Stimulated activated CD8-positive, alpha-beta memory T cell treated with anti-CD3 and anti-CD28 coated beads, Interleukin-15, amount 100 ng/mL, for 24 hours (primary cell): ENCODE measurements around the gene C16orf74.

Source experiments
- DNase-seq: peaks from one replicate; pipeline ENCODE4 v3.0.0-alpha.2; 2020; ENCODE audit warnings: low read depth

C16orf74 gene

DNA sequence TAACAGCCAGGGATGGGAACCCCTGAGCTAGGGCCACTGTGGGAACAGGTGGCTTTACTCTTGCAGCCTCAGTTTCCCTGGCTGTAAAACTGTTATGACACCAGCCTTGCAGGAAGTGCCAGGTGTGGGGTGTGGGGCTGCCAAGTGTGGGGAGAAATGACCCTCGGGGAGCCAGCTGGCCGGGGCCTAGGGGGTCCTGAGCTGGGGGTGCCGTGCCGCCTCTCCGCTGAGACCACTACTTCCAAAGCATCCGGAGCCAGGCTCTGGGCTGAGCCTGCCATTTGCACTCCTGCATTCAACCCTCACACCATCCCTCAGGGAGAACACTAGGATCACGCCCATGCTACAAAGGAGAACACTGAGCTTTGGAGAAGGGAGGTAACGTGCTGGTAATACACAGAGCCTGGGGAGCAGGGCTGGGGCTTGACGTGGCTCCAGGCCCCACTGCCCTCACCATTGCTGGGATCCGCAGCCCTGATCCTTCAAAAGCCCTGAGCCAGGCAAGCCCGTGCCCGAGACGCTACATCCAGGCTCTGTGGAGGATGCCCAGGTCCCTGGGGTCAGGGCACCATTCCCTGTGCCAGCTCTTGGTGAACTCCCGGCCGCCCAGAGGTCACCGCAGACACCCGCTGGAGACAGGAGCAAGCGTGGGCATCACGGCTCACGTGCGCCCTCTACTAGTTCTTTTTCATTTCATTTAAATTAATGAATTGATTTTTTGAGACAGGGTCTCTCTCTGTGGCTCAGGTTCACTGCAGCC, 33.3 kb downstream of the C16orf74 start:
- no peak for DNase-seq

DNA sequence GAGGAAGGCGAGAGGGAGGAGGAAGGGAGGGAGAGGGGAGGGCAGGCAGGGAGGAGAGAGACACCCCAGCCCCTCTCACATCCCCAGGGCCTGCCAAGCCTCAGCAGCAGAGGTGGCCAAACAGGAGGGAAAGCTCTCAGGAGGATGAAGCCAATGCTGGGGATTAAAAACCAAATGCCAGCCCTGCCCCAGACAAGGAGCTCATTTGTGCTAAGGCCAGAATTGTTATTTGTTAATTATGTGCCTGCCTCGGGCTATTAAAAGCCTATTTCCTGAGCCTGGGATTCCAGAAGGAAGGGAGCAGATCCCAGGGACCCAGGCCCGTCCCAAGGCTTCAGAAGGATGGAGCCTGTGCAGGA, 34.2 kb downstream of the C16orf74 start:
- no peak for DNase-seq

DNA sequence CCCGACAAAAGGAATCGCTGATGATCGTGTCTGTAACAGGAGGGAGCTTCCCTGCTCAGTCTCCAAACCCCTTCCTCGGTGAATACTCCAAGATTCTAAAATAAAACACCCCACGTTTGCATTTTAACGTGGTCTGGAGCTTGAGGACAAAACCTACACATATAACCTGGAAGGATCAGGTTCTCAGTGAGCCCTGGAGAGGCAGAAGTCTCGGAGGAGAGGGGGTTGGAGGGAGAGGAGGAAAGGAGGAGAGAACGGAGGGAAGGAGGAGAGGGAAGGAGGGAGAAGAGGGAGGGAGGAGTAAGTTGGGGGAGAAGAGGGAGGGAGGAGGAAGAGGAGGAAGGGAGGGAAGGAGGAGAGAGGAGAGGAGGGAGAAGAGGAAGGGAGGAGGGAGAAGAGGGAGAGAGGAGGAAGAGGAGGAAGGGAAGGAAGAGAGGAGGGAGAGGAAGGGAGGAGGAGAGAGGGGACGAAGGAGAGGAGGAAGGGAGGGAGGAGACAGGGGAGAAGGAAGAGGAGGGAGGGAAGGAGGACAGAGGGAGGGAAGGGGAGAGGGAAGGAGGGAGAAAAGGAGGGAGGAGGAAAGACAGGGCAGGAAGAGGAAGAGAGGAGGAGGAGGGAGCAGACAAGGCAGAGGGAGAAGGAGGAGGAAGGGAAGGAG, 34.7 kb downstream of the C16orf74 start:
- no peak for DNase-seq

DNA sequence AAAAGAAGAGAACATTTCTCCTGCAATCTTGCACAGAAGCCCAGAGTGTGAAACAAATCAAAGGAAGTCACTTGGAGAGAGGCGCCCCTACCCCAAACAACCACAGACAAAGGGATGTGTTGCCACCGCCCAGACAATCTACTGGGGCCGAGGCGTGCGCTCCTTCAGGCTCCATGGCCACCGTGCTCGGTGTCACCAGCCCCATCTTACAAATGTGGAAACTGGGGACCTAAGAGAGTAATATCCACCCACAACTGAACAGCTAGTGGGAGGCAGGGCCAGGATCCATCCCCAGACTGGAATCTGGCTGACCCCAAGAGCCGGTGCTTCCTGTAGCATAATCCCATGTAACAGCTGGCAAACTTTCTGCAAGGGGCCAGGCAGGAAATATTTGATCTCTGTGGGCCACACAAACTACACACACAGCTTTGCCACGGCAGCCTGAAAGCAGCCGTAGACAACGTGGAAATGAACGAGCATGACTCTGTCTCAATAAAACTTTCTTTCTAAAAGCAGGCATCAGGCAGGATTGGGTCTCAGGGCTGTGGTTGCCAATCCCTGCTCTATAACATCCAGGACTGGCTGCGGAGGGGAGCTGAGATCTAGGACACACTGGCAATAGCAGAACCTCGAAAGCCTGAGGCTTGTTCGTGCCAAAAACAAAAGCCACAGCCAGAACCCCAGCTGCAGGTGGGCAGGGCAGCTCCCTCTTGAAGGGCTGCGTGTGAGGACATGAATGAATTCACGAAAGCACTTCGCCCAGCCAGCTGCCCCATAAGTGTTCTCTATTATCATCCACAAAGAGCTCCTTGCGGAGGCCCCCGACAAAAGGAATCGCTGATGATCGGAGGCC, 35.5 kb downstream of the C16orf74 start:
- no peak for DNase-seq

DNA sequence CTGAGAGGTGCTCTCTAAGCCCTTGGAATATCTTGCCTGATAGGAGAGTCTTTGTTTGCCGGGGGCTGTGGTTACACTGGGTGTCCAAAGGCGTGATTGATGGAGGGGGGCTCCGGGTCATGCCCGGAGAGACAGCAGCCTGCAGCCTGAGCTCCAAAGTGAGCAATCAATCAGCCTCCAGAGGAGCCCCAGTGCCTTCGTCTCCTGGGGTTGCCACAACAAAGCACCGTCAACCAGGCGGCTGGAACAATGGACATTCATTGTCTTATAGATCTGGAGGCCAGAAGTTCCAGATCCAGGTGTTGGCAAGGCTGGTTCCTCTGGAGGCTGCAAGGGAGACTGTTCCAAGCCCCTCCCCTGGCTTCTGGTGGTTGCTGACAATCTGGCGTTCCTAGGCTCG, 38.1 kb downstream of the C16orf74 start:
- no peak for DNase-seq

DNA sequence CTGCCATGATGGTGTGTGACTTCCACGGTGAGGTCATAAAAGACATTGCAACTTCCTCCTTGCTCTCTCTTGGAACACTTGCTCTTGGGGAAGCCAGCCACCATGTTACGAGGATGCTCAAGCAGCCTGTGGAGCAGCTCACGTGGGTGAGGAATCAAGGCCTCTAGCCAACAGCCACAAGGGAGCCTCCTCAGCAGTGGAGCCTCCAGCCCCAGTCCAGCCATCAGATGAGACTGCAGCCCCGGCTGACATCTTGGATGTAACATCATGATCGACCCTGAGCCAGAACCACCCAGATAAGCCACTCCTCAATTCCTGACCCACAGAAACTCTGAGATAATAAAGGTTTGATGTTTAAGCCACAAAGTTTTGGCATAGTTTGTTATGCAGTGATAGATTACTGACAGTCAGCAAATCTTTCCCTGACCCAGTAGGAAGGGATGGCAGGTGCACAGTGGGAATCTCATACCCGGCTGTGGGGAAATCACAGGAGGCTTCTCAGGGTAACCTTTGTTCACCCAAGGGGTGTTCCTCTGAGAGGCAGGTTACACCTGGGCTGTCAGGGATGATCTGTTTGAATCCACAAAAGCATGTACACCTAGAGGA, 38.8 kb downstream of the C16orf74 start:
- DNase-seq = no peak

DNA sequence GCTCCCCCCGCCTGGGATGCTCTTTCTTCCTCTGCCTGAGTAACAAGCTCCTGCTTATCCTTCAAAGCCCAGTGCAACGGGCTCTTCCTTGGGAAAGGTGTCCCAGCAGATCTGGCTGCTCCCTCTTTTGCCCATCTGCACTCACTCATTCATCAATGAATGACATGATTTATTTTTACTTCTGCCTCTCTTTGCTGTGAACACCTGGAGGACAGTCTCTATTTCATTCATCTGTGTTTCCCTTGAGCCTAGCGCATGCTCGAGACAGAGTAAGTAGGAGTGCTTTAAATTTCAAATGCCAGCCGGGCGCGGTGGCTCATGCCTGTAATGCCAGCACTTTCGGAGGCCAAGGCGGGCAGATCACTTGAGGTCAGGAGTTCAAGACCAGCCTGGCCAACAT, 40.2 kb downstream of the C16orf74 start:
- DNase-seq = no peak

DNA sequence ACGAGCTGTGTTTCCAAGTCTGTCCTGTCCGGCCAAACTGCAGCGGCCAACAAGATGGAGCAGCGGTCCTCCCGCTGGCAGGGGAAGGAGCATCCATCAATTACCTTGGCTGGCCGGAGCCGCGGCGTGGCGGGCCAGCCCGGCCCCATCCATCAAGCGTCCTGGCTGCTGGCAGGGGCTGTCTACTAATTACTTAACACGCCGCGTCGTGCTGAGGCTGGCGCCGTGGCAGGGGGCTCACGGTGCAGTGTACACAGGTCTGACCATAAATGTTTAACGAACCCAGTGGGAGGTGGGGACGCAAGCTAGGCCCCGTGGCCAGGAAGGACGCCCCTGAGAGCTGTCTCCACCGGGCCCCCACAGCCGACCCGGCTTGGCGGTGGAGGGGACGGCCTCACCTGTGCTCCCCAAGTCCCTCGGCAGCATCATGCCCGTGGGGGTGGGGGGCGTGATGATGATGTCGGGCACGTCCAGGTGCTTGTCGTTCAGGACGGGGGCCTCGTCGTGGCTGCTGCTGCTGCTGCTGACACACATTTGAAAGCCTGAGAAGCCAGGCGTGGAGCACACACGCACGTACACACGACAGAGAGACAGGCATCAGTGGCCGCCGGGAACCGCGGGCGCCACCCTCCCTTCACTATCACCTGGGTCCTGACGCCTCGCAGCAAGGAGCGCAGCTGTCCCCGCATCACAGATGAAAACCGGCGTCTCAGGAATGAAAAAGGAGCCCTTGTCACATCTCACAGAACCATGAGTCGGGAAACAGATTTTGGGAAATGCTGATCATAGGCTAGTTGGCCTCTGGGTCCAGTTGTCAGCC, 40.9 kb downstream of the C16orf74 start:
- DNase-seq = no peak

DNA sequence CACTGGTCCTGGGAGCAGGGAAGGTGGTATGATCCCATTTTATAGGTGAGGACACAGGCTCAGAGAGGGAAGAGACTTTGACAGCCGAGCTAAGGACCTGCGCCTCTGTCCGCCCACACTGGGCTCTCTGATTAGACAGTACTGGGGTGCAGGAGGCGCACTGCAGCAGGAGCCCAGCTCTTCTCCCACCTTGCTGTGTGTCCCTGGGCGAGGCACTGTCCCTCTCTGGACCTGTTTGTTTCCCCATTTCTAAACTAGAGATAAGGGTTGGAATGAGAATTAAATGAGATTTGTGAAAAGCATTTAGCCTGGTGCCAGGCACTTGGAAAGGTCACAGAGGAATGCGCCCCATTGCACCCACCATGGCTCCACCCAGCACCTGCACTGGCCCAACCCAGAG, 42.6 kb downstream of the C16orf74 start:
- DNase-seq = no peak

DNA sequence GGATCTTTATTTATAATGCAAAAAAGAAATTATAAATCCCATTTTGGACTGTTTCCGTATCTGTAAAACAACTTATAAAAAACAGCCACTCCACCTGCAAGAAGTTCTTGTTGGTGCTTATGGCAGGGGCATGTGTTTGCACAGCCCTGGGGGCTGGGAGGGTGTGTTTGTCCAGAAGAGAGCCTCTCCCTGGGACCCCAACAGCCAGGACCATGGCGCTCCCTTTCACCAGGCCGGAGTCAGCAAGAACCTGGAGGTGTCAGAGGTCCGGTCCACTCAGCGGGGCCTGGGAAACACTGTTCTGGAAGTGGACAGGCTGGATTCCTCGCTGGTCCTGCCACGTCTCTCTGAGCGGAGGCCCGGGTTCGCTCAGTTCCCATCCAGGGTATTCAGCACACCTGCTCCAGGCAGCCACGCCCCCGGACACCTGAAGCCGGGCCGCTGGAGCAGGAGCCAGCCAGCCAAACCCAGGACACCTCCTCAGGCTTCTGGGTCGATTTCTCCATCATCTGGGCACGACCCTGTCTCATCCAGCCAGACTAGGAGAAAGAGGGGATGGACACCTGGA, 43.3 kb downstream of the C16orf74 start:
- DNase-seq = no peak

DNA sequence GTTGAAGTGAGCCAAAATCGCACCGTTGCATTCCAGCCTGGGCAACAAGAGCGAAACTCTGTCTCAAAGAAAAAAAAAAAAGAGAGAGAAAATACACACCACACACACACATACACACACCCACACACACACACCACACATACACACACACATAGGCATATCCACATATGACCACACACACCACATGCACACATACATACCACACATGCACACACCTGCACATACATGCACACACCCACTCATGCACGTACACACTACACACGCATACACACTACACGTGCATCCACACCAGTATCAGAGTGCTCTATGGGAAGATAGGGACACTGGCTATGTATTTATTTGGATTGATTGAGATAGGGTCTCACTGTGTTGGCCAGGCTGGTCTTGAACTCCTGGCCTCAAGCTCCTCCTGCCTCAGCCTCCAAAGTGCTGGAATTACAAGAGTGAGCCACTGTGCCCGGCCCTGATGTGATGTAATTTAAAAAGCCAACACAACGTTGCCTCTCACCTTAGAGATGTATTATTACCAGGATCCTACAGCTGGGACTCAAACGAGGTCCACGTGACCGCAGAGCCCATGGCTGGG, 44.4 kb downstream of the C16orf74 start:
- no peak for DNase-seq

DNA sequence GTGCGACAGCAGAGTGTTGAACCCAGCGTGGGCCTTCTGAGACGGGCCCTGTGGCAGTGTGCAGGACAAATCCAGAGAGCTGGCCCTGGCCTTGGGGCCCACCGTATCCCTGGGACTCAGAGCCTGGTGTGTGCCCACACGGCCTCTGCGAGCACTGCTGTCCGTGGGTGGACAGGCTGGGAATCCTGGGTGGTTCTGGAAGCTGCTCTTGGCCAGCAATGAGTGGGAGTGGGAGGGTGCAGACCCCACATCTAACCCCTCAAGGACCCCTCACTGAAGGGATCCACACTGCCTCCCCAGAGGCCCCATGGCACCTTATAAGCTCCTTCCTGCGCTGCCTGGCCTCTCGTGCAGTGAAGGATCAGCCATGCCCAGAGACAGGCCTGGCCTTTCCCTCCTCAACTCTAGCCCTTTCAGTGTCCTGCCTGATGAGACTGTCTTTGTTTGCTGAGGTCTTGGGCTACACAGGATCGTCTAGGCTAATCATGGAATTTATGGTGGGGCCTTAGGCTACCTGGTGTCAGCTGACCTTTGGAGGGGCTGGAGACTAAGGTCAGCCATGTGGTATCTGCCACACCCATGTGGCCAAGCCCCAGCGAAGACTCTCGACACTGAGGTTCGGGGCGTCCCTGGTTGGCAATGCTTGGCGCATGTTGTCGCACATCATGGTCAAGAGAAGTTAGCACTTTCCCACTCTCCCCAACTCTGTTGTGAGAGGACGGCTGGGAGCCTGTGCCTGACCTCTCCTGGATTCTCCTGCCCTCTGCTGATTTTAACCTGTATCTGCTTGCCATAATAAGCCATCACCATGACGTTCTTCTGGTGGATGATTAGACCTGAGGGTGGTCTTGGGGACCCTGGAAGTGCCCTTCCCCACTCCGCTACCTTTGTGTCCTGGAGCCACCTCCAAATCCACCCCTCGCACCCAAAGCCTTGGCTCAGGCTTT, 45.7 kb downstream of the C16orf74 start:
- DNase-seq = no peak

DNA sequence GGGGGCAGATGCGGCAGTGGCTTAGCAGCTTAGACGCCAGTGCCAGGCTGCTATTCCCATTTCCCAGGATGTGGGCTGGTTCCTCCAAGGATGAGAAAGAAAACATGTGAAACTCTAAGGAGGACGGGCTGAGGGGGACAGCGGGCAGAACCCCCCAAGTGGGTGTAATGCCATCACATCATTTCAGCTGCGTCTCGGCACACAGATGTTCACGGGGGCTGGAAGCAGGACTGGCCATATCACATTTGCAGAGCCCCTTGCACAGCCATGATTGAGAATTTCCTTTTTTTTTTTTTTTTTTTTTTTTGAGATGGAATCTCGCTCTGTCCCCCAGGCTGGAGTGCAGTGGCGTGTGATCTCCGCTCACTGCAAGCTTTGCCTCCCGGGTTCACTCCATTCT, 46.9 kb downstream of the C16orf74 start:
- no peak for DNase-seq

DNA sequence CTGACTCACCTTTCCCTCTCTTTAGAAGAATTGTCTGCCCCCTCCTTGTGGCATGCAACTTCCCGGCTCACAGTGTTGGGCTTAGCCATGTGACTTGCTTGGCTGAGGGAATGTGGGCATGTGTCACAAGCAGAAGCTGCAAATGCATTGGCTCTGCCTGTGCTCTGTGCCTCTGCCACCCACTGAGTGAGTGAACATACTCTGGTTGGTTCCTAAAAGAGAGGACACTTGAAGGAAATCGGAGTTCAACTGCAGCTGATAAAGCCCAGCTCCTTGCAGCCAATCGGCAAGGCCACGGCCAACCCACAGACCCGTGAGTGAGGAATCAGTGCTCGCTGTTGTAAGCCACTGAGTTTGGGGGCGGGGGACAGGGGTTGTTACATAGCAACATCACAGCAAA, 51.3 kb downstream of the C16orf74 start:
- no peak for DNase-seq

DNA sequence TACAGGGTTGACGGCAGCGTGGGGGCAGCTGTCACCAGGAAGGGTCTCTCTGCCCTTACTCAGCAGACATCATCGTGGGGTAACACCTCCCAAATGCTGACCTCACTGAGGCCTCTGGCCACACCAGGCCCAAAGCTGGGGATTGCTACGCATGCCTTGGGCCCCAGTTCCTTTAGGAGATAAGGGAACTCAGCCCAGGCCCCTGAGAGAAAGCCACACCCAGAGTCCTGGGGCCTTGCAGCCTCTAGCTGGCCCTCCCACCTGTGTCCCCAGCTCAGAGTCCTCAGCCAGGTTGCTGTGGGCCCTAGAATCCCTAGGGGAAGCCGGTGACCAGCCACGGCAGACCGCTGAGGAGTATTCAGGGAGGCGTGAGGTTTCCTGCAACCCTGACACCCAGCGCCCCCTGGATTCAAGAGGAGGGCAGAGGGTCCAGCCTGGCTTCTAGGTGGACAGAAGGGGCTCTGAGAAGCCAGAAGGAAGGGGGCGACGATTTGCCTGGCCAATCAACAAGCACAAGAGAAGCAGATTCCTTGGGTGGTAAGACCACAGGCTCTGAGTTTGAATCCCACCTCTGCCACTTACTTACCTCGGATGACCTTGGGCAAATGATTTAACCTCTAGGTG, 51.8 kb downstream of the C16orf74 start:
- no peak for DNase-seq

DNA sequence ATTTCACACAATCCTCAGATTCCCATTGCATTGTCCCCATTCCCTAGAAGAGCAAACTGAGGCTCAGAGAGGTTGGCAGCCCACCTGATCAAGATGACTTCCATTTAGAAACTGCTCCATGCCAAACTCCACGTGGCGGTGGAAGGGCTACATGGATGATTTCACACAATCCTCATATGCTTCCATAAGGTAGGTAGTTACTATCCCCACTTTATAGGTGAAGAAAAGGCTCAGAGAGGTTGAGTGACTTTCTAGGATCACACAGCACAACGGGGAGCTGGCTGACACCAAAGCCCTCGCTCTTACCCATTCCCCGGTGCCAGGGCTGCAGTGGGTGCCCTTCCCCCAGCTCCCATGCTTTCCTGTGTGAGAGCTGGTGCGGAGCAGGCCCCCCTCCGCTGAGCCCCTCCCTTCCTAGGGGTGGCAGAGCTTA, 52.4 kb downstream of the C16orf74 start:
- no peak for DNase-seq

DNA sequence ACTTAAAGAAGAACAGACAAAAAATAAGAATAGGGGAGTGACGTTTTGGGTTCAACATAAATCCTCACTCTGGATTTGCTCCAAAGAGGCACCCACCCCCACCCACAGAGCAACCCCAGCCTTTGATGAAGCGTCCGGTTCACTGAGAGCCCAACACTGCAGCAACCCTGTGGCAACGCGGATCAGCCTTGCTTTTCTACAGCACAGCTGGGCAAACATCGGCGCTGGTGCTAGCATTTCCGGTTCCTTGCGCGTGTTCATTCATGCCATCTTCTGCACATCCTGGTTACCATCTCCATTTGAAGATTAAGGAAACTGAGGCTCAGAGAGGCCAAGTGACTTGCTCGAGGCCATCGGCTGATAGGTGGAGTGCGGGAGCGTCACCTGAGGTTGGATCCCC, 53.5 kb downstream of the C16orf74 start:
- DNase-seq = no peak

DNA sequence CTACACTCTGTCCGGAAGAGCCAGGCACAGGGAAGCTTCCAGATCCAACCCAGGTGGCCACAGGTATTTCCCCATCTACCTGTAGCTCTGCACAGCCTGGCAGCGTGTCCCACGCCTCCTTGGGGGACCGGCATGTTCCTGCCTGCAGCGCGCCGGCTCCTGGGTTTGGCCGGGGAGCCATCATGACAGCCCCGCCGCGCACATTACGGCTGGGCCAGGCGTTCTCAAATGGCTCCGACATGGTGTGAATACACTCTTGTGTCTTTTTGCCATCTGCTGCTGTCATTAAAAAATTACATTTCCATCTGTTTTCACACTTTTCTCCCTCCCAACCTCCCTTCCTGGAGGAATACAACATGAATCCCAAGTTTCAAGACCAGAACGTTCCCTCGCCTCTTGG, 54.1 kb downstream of the C16orf74 start:
- DNase-seq = no peak
